Measurements from ENCODE around the gene NPAS1.
A peak's percentile ranks its signal among the peaks of the same experiment; 100 is the strongest.

Gene NPAS1

DNA sequence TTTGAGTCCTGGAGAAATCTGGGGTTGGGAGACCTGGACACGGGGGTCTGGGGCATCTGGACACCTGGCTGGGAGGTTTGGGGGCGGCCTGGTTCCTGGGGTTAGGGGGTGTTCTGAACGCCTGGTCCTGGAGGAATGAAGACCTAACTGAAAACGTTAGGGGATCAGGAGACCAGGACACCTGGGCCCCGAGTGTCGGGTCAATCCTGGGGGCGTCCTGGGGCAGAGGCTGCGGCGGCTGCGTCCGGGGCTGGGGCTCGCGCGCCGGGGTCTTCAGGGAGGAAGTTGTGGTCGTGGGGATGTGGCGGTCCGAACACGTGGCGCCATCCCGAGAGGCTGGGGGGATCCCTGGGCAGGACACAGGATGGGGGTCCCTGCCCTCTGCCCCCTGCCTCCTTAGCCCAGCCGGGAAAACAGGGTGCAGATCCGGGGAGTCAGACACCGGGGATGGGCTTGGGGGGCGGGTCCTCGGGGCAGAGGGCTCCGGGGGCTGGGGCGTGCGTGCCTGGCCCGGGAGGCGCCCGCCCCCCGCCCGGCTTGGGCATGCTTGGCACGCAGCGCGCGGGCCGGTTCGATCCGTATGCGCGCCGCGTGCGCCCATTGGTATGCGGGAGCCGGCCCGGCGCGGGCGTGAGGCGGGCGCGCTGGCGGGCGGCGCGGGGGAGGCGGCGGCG is 632 bp downstream of the NPAS1 start:
- peak overlapping the region; percentile 29 for H3K4me3 ChIP-seq (replicated peaks; ENCODE audit: low read depth, low read length)
- TF ChIP-seq, protein P1, sequence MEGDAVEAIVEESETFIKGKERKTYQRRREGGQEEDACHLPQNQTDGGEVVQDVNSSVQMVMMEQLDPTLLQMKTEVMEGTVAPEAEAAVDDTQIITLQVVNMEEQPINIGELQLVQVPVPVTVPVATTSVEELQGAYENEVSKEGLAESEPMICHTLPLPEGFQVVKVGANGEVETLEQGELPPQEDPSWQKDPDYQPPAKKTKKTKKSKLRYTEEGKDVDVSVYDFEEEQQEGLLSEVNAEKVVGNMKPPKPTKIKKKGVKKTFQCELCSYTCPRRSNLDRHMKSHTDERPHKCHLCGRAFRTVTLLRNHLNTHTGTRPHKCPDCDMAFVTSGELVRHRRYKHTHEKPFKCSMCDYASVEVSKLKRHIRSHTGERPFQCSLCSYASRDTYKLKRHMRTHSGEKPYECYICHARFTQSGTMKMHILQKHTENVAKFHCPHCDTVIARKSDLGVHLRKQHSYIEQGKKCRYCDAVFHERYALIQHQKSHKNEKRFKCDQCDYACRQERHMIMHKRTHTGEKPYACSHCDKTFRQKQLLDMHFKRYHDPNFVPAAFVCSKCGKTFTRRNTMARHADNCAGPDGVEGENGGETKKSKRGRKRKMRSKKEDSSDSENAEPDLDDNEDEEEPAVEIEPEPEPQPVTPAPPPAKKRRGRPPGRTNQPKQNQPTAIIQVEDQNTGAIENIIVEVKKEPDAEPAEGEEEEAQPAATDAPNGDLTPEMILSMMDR (IDR thresholded peaks at IDR 0.05; ENCODE audit: low read length, missing control alignments): no peak
- DNase-seq (ENCODE audit: low read depth): no peak

DNA sequence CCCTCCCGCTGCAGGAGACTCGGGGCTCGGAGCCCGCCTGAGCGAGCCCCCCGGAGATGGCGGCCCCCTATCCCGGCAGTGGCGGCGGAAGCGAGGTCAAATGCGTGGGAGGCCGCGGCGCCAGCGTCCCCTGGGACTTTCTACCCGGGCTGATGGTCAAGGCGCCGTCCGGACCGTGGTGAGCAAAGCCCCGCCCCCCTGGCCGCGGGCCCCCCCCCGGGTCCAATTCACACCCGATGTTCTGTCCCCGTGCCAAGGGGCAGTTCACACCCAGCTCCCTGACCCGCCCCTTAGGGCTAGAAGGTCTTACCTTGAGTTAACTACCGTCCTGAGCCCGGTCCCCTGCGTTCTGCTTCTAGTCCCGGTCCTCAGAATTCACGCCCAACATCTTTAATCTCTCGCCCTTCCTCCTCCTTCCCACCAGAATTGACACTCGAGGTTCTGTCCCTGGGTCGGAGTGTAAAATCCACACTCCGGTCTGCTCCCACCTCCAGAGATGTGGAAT is 1.4 kb downstream of the NPAS1 start:
- peak; percentile 11 for DNase-seq (ENCODE audit: low read depth)
- TF ChIP-seq, protein P1 (IDR thresholded peaks at IDR 0.05; ENCODE audit: low read length, missing control alignments): no peak
- H3K4me3 ChIP-seq (replicated peaks; ENCODE audit: low read depth, low read length): peak overlapping the region; percentile 40

DNA sequence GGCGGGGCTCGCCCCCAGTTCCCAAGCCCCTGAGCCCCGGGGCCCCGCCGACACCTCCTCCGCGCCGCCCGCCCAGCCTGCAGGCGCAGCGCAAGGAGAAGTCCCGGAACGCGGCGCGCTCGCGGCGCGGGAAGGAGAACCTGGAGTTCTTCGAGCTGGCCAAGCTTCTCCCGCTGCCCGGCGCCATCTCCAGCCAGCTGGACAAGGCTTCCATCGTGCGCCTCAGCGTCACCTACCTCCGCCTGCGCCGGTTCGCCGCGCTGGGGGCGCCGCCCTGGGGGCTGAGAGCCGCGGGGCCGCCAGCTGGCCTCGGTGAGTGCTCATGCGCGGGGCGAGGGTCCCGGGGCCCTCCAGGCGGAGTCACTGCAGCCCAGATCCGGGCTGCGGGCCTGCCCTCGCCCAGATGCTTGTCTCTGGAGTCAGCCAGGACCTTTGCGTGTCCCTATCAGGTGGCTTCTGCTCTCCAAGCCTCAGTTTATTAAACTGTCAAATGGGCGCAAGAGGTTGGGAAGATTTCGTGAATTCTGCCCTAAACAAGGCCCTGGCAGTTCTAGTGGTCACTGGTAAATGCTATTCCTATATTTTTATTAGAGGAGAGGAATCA is 2.0 kb downstream of the NPAS1 start:
- no peak overlapping the region for H3K4me3 ChIP-seq (replicated peaks; ENCODE audit: low read depth, low read length)
- DNase-seq (ENCODE audit: low read depth): no peak
- TF ChIP-seq, protein P1 (IDR thresholded peaks at IDR 0.05; ENCODE audit: low read length, missing control alignments): no peak

DNA sequence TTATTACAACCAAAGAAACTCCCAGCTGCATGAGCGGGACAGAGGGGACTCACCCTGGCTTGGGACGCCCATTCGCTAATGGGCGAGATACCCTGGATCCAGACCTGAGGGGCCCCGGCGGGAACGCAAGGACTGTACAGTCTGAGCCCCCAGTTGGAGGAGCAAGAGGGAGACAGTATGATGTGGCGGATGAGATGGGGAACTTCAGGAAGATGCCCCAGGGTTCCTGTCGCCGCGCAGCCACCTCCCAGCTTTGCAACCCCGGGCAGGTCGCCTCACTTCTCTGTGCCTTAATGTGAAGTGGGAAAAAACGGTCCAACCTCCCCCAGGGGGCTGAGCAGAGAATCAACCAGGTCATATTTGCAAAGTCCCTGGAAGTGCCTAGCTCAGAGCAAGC is 2.5 kb downstream of the NPAS1 start:
- DNase-seq (ENCODE audit: low read depth): no peak
- TF ChIP-seq, protein P1 (IDR thresholded peaks at IDR 0.05; ENCODE audit: low read length, missing control alignments): no peak
- H3K4me3 ChIP-seq (replicated peaks; ENCODE audit: low read depth, low read length): no peak overlapping the region

DNA sequence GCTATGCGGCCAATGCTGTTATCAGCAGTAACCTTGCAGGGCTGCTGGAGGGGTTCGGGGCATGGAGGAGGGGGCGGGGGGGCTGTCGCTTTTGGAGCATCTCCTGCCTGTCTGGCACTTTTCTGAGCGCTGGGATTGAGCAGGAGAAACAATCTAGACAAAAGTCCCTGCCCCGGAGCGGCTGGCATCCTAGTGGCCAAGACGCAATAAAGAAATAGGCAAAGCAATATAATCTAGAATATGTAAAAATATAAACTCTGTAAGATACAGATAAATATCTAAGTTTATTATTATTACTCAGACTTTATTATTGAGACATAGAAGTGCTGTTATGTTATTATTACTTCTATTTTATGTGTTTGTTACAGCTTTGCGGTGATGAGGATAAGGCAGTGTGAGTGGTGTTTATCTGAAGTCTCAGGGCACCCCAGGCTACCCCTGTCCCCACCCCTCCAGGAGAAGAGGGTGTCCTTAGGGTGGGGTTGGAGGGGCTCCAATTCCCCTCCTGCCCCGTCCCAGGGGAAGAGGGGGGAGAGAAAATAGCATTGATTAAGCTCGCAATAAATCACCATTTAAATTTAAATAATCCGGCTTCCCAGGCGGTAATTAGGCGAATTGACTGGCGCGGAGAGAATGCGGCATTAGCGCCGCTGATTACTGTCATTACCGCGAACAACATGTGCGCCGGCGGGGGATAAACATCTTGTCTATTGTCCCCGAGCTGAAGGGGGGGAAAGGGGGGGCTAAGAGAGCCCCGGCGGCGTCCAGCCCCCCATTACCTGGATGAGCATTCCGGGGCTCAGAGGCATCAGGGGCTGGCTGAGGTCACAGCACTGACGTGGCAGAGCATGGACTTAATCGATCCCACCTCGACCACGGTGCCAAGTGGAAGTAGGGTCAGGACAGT is 3.2 kb downstream of the NPAS1 start:
- TF ChIP-seq, protein P1 (IDR thresholded peaks at IDR 0.05; ENCODE audit: low read length, missing control alignments): no peak
- H3K4me3 ChIP-seq (replicated peaks; ENCODE audit: low read depth, low read length): no peak overlapping the region
- no peak for DNase-seq (ENCODE audit: low read depth)

DNA sequence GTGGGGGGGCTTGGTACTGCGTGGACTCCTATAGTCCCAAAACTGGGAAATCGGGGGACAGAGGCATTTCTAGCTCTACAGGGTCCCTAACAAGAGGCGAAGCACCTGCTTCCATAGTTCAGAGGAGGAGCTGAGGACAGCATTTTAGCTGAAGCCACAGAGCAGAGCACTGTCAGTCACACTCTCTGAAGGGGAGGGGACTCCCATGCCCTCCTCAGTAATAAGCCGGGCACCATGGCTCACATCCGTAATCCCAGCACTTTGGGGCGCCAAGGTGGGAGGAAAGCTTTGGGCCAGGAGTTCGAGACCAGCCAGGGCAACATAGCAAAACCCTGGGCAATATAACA is 3.8 kb downstream of the NPAS1 start:
- no peak overlapping the region for H3K4me3 ChIP-seq (replicated peaks; ENCODE audit: low read depth, low read length)
- no peak for DNase-seq (ENCODE audit: low read depth)
- TF ChIP-seq, protein P1 (IDR thresholded peaks at IDR 0.05; ENCODE audit: low read length, missing control alignments): no peak

Data from fibroblast of pulmonary artery (primary cell).